Endothelial cell of umbilical vein (primary cell): ENCODE measurements around the gene KIAA1217. TPM values are rescaled to one million over a fixed set of nuclear protein-coding genes. Genes with fewer than 3 reads are reported as not detected.

Experiments
- BruUV-seq: library from RNA; stranded (reverse); fragments of 400-500 nt; replicated peaks from 2 replicates; lab custom pipeline; 2021; lab: Mats Ljungman, UMichigan
- CTCF ChIA-PET: fragments of 300-600, 350-600 bp; sonication (Branson Sonifier 250); formaldehyde crosslinking; loops from one replicate; lab custom pipeline; 2021; ENCODE audit warnings: antibody characterized with exemption, inconsistent platforms; lab: Charles Lee
- POLR2A ChIA-PET: fragments of 300-600, 350-600 bp; sonication (Branson Sonifier 250); formaldehyde crosslinking; loops from one replicate; lab custom pipeline; 2021; ENCODE audit warnings: antibody characterized with exemption, inconsistent platforms; lab: Charles Lee
- DNase-seq: peaks from one replicate; pipeline ENCODE4 v3.0.0-alpha.2; 2011; ENCODE audit warnings: low read depth, low spot score
- FAIRE-seq: peaks from 2 replicates; lab custom pipeline; 2011; peaks lifted over from hg19 to GRCh38; lab: Jason Lieb, UNC
- H2AFZ ChIP-seq: 2 replicates; pipeline ENCODE4 v1.6.0; 2012; ENCODE audit warnings: low read depth, low read length, control low read depth, inconsistent platforms
- H3K27ac ChIP-seq: 2 replicates; pipeline ENCODE4 v1.5.1; 2011; ENCODE audit warnings: low read depth, mild to moderate bottlenecking, control low read depth, low read length, moderate library complexity; ENCODE audit not compliant: insufficient read depth
- H3K27me3 ChIP-seq, 2 experiments: 2 replicates each; pipeline versions ENCODE4 v1.6.0 to v1.6.1; 2011; ENCODE audit warnings: low read length in 2 of 2, mixed read lengths in 1 of 2; ENCODE audit not compliant: control insufficient read depth in 2 of 2, insufficient read depth in 2 of 2
- H3K36me3 ChIP-seq, 2 experiments: 2 replicates in 1 of 2; 3 replicates in 1 of 2; pipeline ENCODE4 v1.5.1; 2011; ENCODE audit warnings: low read length in 2 of 2, mild to moderate bottlenecking in 1 of 2, moderate library complexity in 1 of 2; ENCODE audit not compliant: control insufficient read depth in 2 of 2, insufficient read depth in 2 of 2; ENCODE audit errors: extremely low read depth in 1 of 2
- H3K4me1 ChIP-seq: 3 replicates; pipeline ENCODE4 v1.5.1; 2011; ENCODE audit warnings: mild to moderate bottlenecking, low read length; ENCODE audit not compliant: control insufficient read depth, insufficient read depth; ENCODE audit errors: extremely low read depth
- H3K4me2 ChIP-seq: 2 replicates; pipeline ENCODE4 v1.6.1; 2011; ENCODE audit warnings: low read length, control low read depth, mixed read lengths; ENCODE audit not compliant: insufficient read depth
- H3K4me3 ChIP-seq, 3 experiments: fragments of 200-600 bp in 1 of 3; sonication (generic), shearing (Covaris generic) in 1 of 3; replicated peaks in 1 of 3; 2 replicates each; pipeline ENCODE4 v1.5.1; 2011 to 2016; ENCODE audit warnings: control low read depth in 3 of 3, low read length in 3 of 3, mild to moderate bottlenecking in 2 of 3, inconsistent platforms in 1 of 3, low read depth in 1 of 3, moderate library complexity in 1 of 3; ENCODE audit not compliant: insufficient read depth in 1 of 3
- H3K79me2 ChIP-seq: 2 replicates; pipeline ENCODE4 v1.6.0; 2012; ENCODE audit warnings: low read length, inconsistent platforms; ENCODE audit not compliant: control insufficient read depth, insufficient read depth
- H3K9ac ChIP-seq: replicated peaks from 2 replicates; pipeline ENCODE3; 2011; ENCODE audit warnings: low read length, control low read depth; ENCODE audit not compliant: insufficient read depth; ENCODE audit errors: extremely low read depth
- H3K9me1 ChIP-seq: replicated peaks from 3 replicates; pipeline ENCODE4 v1.6.0; 2011; ENCODE audit warnings: mild to moderate bottlenecking, low read length; ENCODE audit not compliant: control insufficient read depth, insufficient read depth; ENCODE audit errors: extremely low read depth
- H3K9me3 ChIP-seq: replicated peaks from 2 replicates; pipeline ENCODE4 v1.5.1; 2012; ENCODE audit warnings: low read length, inconsistent platforms; ENCODE audit not compliant: control insufficient read depth, insufficient read depth
- H4K20me1 ChIP-seq: replicated peaks from 2 replicates; pipeline ENCODE3; 2011; ENCODE audit warnings: mild to moderate bottlenecking, low read length; ENCODE audit not compliant: control insufficient read depth, insufficient read depth; ENCODE audit errors: extremely low read depth
- EZH2 ChIP-seq: IDR thresholded peaks from 2 replicates; pipeline ENCODE4 v1.6.1; 2012; ENCODE audit warnings: borderline replicate concordance, low read depth, mild to moderate bottlenecking, moderate library complexity, low read length, inconsistent platforms; ENCODE audit not compliant: severe bottlenecking
- FOS ChIP-seq: IDR thresholded peaks from 2 replicates; pipeline ENCODE4 v1.6.1; 2011; ENCODE audit warnings: mild to moderate bottlenecking, low read length, moderate library complexity, borderline replicate concordance; ENCODE audit not compliant: insufficient read depth
- GATA2 ChIP-seq: IDR thresholded peaks from 2 replicates; pipeline ENCODE4 v1.7.0; 2011; ENCODE audit warnings: low read depth, mild to moderate bottlenecking, moderate library complexity, mixed read lengths, low read length; ENCODE audit not compliant: insufficient read length, insufficient read depth
- JUN ChIP-seq: IDR thresholded peaks from 2 replicates; pipeline ENCODE4 v1.6.1; 2011; ENCODE audit warnings: borderline replicate concordance, low read depth; ENCODE audit not compliant: insufficient read length, insufficient read depth
- MYC ChIP-seq: IDR thresholded peaks from one replicate; pipeline ENCODE4 v1.6.1; 2011; ENCODE audit warnings: mild to moderate bottlenecking, low read depth, low read length
- POLR2A ChIP-seq: IDR thresholded peaks from 2 replicates; pipeline ENCODE4 v1.6.1; 2012; ENCODE audit warnings: low read depth, mild to moderate bottlenecking, control low read depth, low read length
- POLR2AphosphoS5 ChIP-seq: IDR thresholded peaks from 2 replicates; pipeline ENCODE4 v1.6.1; 2012; ENCODE audit warnings: low read depth, mild to moderate bottlenecking, control low read depth, low read length, moderate library complexity; ENCODE audit not compliant: insufficient read depth
- dilution Hi-C: fragments of 300-500 bp; cut with MboI; formaldehyde crosslinking; loops from one replicate; pipeline ENCODE4 v1.15.0; 2019; ENCODE audit warnings: low sequenced_read_pairs; ENCODE audit not compliant: extremely low pct_ligation_motif_present
- intact Hi-C: fragments of 100-400 bp; cut with micrococcal nuclease; formaldehyde crosslinking; loops from one replicate; pipeline ENCODE4 v1.10.0; 2022
- polyA plus RNA-seq, 4 experiments: library from polyadenylated mRNA; depleted of rRNA in 3 of 4; stranded (reverse) in 3 of 4; unstranded in 1 of 4; fragments of >200 nt; gene quantifications; 2 replicates each; pipeline versions ENCODE4 v1.2.1 to v1.2.3, GENCODE V29; 2011 to 2012; ENCODE audit warnings: missing spikeins in 1 of 4
- total RNA-seq: library from RNA; stranded (reverse); gene quantifications from 2 replicates; pipeline ENCODE4 v1.2.3, GENCODE V29; 2021
- TF ChIP-seq, protein P1 (sequence below): IDR thresholded peaks from 2 replicates; pipeline ENCODE4 v1.6.1; 2011; ENCODE audit not compliant: insufficient read depth, insufficient read length
- TF ChIP-seq, protein P2 (sequence below), 2 donors: IDR thresholded peaks; 1 replicate in 1 of 2; 2 replicates in 1 of 2; pipeline ENCODE4 v1.5.1; 2011; ENCODE audit warnings: low read length in 2 of 2, mild to moderate bottlenecking in 2 of 2, moderate library complexity in 2 of 2, control low read depth in 1 of 2, inconsistent platforms in 1 of 2, low read depth in 1 of 2; ENCODE audit not compliant: insufficient read depth in 1 of 2; ENCODE audit errors: extremely low read depth in 1 of 2

Gene KIAA1217
- total and polyA plus RNA-seq, 2 donors (not counting 3 experiments of a cell fraction or from before 2014, with no cell fraction given), result 0.83 to 10.3 TPM

DNA sequence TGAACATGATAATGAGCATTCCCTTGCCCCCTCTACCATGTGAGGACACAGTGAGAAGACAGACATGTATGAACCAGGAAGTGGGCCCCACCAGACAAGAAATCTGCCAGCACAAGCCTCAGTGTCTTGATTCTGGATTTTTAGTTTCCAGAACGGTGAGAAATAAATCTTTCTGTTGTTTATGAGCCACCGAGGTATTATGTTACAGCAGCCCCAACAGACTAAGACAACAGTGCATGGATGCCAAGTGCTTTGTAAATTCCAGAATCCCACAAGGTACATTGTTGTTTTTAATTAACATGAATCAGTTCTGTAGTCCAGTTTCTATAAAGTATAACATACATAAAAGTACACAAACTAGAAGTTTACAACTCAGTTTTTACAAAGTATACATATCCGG is 352.5 kb downstream of the KIAA1217 start:
- CTCF ChIA-PET, result no interaction called here
- H3K4me1 ChIP-seq, result peaks cover 2% of the 10 kb centered on the region
- FAIRE-seq, result no peak

DNA sequence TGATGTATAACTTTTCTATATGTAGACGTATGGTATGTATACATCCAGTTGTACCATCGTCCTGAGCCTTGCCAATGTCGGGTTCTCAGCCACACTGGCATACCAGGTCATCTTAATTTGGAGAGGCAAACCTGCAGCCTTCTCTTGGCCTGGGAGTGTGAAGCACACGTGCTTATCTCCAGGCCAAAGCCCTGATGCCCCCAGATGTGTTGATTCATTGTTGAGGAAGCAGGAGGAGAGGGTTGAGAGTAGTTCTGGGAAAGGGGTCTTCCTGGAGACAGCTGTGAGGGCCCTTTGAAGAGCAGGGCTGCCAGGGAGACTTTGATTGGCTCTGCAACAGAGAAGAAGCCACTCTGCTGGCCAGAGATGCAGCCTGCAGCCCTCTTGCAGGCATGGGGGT is 359.1 kb downstream of the KIAA1217 start:
- FAIRE-seq (no peak), DNase-seq (no peak)
- intact Hi-C loops (no loop called here), dilution Hi-C loops (no loop called here)
- H3K9me3 ChIP-seq, result no peaks in the 10 kb centered on the region
- H3K9me1 ChIP-seq, result no peaks in the 10 kb centered on the region
- no peak overlapping the region for H3K4me3 ChIP-seq
- no peaks in the 10 kb centered on the region for H4K20me1 ChIP-seq
- H3K79me2 ChIP-seq, result no peaks in the 10 kb centered on the region
- H3K4me2 ChIP-seq, result no peak overlapping the region
- no TSS peak for BruUV-seq
- H3K4me1 ChIP-seq, result no peaks in the 10 kb centered on the region
- no peaks in the 10 kb centered on the region for H3K27me3 ChIP-seq
- TF ChIP-seq GATA2 (no peak), JUN (no peak), EZH2 (no peak), FOS (no peak), POLR2AphosphoS5 (no peak), POLR2A (no peak), MYC (no peak)
- TF ChIP-seq, protein P1, sequence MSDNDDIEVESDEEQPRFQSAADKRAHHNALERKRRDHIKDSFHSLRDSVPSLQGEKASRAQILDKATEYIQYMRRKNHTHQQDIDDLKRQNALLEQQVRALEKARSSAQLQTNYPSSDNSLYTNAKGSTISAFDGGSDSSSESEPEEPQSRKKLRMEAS, result no peak
- TF ChIP-seq, protein P2, sequence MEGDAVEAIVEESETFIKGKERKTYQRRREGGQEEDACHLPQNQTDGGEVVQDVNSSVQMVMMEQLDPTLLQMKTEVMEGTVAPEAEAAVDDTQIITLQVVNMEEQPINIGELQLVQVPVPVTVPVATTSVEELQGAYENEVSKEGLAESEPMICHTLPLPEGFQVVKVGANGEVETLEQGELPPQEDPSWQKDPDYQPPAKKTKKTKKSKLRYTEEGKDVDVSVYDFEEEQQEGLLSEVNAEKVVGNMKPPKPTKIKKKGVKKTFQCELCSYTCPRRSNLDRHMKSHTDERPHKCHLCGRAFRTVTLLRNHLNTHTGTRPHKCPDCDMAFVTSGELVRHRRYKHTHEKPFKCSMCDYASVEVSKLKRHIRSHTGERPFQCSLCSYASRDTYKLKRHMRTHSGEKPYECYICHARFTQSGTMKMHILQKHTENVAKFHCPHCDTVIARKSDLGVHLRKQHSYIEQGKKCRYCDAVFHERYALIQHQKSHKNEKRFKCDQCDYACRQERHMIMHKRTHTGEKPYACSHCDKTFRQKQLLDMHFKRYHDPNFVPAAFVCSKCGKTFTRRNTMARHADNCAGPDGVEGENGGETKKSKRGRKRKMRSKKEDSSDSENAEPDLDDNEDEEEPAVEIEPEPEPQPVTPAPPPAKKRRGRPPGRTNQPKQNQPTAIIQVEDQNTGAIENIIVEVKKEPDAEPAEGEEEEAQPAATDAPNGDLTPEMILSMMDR (IDR thresholded peaks at IDR 0.05; ENCODE audit: extremely low read depth in 1 of 2, insufficient read depth in 1 of 2, low read depth in 1 of 2, low read length in 2 of 2), result no peak
- CTCF ChIA-PET, result no interaction called here
- no peak overlapping the region for H3K27ac ChIP-seq
- no peaks in the 10 kb centered on the region for H3K36me3 ChIP-seq
- no peak overlapping the region for H2AFZ ChIP-seq
- no peak overlapping the region for H3K9ac ChIP-seq
- POLR2A ChIA-PET, result no interaction called here

More for the DNA sequence above, 352.5 kb downstream of the KIAA1217 start:
- H3K4me3 ChIP-seq, result no peak overlapping the region
- dilution Hi-C loops (no loop called here), intact Hi-C loops (no loop called here)
- no TSS peak for BruUV-seq
- no peaks in the 10 kb centered on the region for H3K9me1 ChIP-seq
- no peaks in the 10 kb centered on the region for H3K79me2 ChIP-seq
- H3K9me3 ChIP-seq, result no peaks in the 10 kb centered on the region
- TF ChIP-seq FOS, result no peak
- TF ChIP-seq MYC, result no peak
- TF ChIP-seq POLR2A, result no peak
- H4K20me1 ChIP-seq, result no peaks in the 10 kb centered on the region
- POLR2A ChIA-PET, result no interaction called here
- H3K27me3 ChIP-seq, result peaks cover 0 to 3% of the 10 kb centered on the region in 2 experiments
- DNase-seq, result no peak
- H3K27ac ChIP-seq, result no peak overlapping the region
- H3K4me2 ChIP-seq, result no peak overlapping the region
- no peak overlapping the region for H2AFZ ChIP-seq
- no peak overlapping the region for H3K9ac ChIP-seq
- no peaks in the 10 kb centered on the region for H3K36me3 ChIP-seq
